ENCODE data around the gene IL13RA1.
A peak's percentile ranks its signal among the peaks of the same experiment; 100 is the strongest.

The IL13RA1 gene

GRCh38 chrX:118740276-118740889 lies 13.0 kb downstream of the IL13RA1 start:
- H3K27ac ChIP-seq = no peak overlapping the region
- no peak for TF ChIP-seq CTCF (IDR thresholded peaks at IDR 0.05)
- no peaks in the 10 kb centered on the region for H3K27me3 ChIP-seq
- no peaks in the 10 kb centered on the region for H3K4me1 ChIP-seq (ENCODE audit: control insufficient read depth in 1 of 2, insufficient read depth in 1 of 2, low read depth in 1 of 2, low read length in 1 of 2)
- H3K36me3 ChIP-seq = peaks cover 7% of the 10 kb centered on the region
- no peaks in the 10 kb centered on the region for H3K9me3 ChIP-seq
- H3K4me3 ChIP-seq (ENCODE audit: low read depth in 1 of 2, low read length in 1 of 2) = no peak overlapping the region

GRCh38 chrX:118742176-118742575 lies 14.8 kb downstream of the IL13RA1 start:
- Histone ChIP-seq H3K4me1 (ENCODE audit: control insufficient read depth in 1 of 2, insufficient read depth in 1 of 2, low read depth in 1 of 2, low read length in 1 of 2) (no peaks in the 10 kb centered on the region), H3K27me3 (no peaks in the 10 kb centered on the region)
- no peak for TF ChIP-seq CTCF (IDR thresholded peaks at IDR 0.05)

GRCh38 chrX:118745570-118745969 lies 18.2 kb downstream of the IL13RA1 start:
- Histone ChIP-seq H3K4me3 (ENCODE audit: low read depth in 1 of 2, low read length in 1 of 2) (no peak overlapping the region), H3K36me3 (peaks cover 11% of the 10 kb centered on the region), H3K9me3 (no peaks in the 10 kb centered on the region), H3K27me3 (no peaks in the 10 kb centered on the region), H3K4me1 (ENCODE audit: control insufficient read depth in 1 of 2, insufficient read depth in 1 of 2, low read depth in 1 of 2, low read length in 1 of 2) (no peaks in the 10 kb centered on the region), H3K27ac (no peak overlapping the region)
- TF ChIP-seq CTCF (IDR thresholded peaks at IDR 0.05) = no peak

More at GRCh38 chrX:118742176-118742575, 14.8 kb downstream of the IL13RA1 start:
- Histone ChIP-seq H3K4me3 (ENCODE audit: low read depth in 1 of 2, low read length in 1 of 2) (no peak overlapping the region), H3K36me3 (peaks cover 7% of the 10 kb centered on the region), H3K9me3 (no peaks in the 10 kb centered on the region), H3K27ac (no peak overlapping the region)

- Histone ChIP-seq H3K36me3 (peaks cover 4% of the 10 kb centered on the region), H3K9me3 (no peaks in the 10 kb centered on the region), H3K4me1 (ENCODE audit: control insufficient read depth in 1 of 2, insufficient read depth in 1 of 2, low read depth in 1 of 2, low read length in 1 of 2) (peaks cover 52 to 57% of the 10 kb centered on the region in 2 experiments), H3K4me3 (ENCODE audit: low read depth in 1 of 2, low read length in 1 of 2) (peak overlapping the region in 1 of 2 experiments; percentile 34), H3K27me3 (no peaks in the 10 kb centered on the region), H3K27ac (peak overlapping the region; percentile 87)
- TF ChIP-seq CTCF (IDR thresholded peaks at IDR 0.05) = no peak
Measured at GRCh38 chrX:118751950-118752783, 24.8 kb downstream of the IL13RA1 start.

GRCh38 chrX:118755633-118756032 lies 28.2 kb downstream of the IL13RA1 start:
- Histone ChIP-seq H3K9me3 (no peaks in the 10 kb centered on the region), H3K4me3 (ENCODE audit: low read depth in 1 of 2, low read length in 1 of 2) (peak overlapping the region in 1 of 2 experiments; percentile 7), H3K4me1 (ENCODE audit: control insufficient read depth in 1 of 2, insufficient read depth in 1 of 2, low read depth in 1 of 2, low read length in 1 of 2) (peaks cover 52 to 61% of the 10 kb centered on the region in 2 experiments), H3K27ac (peak overlapping the region; percentile 69), H3K36me3 (no peaks in the 10 kb centered on the region), H3K27me3 (no peaks in the 10 kb centered on the region)
- TF ChIP-seq CTCF (IDR thresholded peaks at IDR 0.05) = no peak

Measured in neutrophil (primary cell).